Activated naive CD4-positive, alpha-beta T cell treated with Interleukin-2 at 50 U/mL for 16 hours (primary cell): ENCODE measurements around the gene BTNL2.
"Not testable (repeated sequence)": the region's sequence is repeated elsewhere in the genome, so short reads cannot be mapped to it uniquely, and the experiment has no call there.

ENCODE experiments used
- DNase-seq: peaks from one replicate; pipeline ENCODE4 v3.0.0-alpha.2; 2020

BTNL2 gene, protein sequence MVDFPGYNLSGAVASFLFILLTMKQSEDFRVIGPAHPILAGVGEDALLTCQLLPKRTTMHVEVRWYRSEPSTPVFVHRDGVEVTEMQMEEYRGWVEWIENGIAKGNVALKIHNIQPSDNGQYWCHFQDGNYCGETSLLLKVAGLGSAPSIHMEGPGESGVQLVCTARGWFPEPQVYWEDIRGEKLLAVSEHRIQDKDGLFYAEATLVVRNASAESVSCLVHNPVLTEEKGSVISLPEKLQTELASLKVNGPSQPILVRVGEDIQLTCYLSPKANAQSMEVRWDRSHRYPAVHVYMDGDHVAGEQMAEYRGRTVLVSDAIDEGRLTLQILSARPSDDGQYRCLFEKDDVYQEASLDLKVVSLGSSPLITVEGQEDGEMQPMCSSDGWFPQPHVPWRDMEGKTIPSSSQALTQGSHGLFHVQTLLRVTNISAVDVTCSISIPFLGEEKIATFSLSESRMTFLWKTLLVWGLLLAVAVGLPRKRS

DNA sequence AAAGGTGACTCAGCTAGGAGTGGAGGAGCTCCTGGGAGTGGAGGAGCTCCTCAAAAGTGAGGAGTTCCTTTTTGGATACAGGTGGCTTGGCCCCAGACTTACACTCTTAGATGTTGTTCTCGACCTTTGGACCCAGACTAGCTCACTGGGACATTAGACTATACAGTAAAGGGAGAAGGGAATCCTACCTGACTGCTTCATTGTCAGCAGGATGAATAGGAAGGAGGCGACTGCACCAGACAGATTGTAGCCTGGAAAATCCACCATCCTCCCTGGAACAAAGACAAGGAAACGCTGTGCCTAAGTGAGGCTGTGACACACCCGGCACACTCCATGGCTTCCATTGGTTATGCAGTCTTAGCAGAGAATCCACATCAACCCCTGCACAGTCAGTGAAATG lies at the start of gene BTNL2:
TSS of gene BTNL2 (minus strand) at position 325 of the 400 bp plus-strand sequence. CDS start at position 267, 58 bp downstream.
- DNase-seq, result no peak

DNA sequence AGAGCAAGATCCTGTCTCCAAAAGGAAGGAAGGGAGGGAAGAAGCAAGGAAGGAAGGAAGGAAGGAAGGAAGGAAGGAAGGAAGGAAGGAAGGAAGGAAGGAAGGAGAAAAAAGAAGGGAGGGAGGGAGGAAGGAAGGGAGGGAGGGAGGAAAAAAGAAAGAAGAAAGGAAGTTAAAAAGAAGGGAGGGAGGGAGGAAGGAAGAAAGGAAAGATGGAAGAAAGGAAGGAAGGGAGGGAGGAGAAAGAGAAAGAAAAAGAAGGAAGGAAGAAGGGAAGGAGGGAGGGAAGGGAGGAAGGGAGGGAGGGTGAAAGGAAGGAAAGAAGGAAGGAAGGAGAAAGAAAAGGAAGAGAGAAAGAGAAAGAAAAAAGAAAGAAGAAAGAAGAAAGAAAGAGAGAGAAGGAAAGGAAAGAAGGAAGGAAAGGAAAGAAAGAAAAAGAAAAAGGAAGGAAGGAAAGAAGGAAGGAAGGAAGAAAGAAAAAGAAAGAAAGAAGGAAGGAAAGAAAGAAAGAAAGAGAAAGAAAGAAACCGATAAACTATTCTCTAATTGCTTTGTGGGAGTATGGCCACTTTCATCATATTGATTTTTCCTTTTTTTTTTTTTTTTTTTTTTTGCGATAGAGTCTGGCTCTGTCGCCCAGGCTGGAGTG lies 42.2 kb upstream of the BTNL2 start:
- DNase-seq, result no peak

DNA sequence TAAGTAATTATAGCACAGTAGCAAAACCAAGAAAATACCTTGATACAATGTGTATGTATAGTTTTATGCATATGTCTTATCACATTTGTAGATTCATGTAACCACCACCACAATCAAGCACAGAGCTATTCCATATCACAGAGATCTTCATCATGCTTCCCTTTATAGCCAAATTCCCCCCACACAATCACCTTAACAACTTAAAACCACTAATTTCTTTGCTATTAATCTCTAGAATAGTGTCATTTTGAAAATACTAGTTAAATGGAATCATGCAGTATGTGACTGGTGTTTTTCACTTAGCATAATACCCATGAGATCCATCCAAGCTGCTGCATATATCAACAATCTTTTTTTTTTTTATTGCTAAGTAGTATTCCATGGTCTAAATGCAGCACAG lies 41.0 kb upstream of the BTNL2 start:
- DNase-seq, result no peak

DNA sequence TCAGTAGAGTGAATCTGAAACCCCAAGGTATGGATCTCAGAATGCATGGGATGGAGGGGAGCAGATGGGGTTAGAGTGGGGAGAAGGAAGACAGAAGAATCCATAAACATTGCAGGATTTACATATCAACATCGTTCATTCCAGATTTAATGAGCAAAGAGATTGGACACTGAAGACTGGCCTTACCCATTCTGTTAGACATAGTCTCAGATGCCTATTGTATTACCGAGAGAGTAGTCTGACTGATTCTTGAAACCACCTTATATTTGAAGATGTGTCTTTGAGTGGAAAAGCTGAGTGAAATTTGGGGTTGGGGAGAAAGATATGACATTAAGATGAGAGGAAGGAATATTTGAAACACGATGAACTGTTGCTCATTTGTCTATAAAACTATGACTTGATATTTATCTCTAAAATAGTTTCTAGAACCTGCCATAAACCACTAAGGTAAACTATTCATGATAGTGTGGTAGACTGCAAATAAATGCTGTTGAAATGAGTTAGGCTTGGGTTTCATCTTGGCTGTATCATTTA lies 38.4 kb upstream of the BTNL2 start:
- DNase-seq, result no peak

DNA sequence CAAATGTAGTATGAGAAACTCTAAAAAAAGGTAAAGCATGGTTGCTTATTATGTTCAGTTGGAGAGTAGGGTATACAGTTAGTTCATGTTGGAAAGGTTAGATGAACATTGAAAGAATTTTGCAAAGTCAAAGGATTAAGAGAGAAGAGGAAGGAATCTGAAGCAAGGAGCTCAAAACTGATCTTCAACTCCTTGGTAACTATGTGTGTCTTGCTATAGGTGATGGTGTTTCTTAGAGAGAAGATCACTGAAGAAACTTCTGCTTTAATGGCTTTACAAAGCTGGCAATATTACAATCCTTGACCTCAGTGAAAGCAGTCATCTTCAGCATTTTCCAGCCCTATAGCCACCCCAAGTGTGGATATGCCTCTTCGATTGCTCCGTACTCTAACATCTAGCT lies 37.5 kb upstream of the BTNL2 start:
- no peak for DNase-seq

DNA sequence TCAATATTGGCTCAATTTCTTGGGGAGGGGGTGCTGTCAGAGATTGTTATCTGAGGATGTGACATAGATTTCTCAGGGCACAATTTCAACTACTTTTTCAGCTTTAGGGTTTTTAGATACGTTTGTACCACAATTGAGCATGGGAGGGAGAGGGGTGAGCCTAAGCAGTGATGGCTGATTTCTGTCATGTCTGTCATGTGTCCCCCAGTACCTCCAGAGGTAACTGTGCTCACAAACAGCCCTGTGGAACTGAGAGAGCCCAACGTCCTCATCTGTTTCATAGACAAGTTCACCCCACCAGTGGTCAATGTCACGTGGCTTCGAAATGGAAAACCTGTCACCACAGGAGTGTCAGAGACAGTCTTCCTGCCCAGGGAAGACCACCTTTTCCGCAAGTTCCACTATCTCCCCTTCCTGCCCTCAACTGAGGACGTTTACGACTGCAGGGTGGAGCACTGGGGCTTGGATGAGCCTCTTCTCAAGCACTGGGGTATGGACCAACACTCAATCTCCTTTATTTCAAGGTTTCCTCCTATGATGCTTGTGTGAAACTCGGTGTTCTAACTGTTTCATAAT lies 36.1 kb upstream of the BTNL2 start:
- DNase-seq, result no peak

DNA sequence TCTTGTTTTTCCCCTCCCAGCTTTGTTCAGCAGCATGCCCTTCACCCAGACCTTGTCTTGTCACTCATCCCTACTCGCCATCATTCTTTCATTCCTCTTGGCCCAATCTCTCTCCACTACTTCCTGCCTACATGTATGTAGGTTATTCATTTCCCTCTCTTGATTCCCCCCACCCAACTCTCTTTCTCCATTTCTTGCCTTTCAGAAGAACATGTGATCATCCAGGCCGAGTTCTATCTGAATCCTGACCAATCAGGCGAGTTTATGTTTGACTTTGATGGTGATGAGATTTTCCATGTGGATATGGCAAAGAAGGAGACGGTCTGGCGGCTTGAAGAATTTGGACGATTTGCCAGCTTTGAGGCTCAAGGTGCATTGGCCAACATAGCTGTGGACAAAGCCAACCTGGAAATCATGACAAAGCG lies 35.3 kb upstream of the BTNL2 start:
- DNase-seq, result no peak

DNA sequence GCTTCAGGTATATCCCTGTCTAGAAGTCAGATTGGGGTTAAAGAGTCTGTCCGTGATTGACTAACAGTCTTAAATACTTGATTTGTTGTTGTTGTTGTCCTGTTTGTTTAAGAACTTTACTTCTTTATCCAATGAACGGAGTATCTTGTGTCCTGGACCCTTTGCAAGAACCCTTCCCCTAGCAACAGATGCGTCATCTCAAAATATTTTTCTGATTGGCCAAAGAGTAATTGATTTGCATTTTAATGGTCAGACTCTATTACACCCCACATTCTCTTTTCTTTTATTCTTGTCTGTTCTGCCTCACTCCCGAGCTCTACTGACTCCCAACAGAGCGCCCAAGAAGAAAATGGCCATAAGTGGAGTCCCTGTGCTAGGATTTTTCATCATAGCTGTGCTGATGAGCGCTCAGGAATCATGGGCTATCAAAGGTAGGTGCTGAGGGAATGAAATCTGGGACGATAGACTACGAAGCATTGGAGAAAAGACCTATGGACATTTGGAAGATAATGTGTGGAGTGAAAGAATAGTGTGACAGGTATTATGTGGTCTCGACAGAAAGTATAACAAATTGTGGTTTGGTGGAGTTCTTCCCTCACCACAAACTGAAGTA lies 32.7 kb upstream of the BTNL2 start, which contains the start of gene HLA-DRA:
TSS of gene HLA-DRA (plus strand) at position 286 of the 613 bp plus-strand sequence. CDS start at position 350, 64 bp downstream.
- DNase-seq, result no peak

DNA sequence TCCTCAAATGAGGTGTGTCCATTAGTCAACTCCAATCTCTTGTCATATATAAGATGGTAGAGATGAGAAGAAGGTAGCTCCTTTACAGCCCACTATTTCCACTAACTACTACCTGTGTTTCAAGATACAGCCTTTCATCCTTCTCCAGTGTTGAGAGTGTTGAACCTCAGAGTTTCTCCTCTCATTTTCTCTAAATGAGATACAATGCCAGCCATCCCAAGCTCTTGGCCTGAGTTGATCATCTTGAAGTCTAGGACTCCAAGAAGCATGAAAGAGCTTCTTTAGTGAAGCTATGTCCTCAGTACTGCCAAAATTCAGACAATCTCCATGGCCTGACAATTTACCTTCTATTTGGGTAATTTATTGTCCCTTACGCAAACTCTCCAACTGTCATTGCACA lies 32.2 kb upstream of the BTNL2 start:
- no peak for DNase-seq

DNA sequence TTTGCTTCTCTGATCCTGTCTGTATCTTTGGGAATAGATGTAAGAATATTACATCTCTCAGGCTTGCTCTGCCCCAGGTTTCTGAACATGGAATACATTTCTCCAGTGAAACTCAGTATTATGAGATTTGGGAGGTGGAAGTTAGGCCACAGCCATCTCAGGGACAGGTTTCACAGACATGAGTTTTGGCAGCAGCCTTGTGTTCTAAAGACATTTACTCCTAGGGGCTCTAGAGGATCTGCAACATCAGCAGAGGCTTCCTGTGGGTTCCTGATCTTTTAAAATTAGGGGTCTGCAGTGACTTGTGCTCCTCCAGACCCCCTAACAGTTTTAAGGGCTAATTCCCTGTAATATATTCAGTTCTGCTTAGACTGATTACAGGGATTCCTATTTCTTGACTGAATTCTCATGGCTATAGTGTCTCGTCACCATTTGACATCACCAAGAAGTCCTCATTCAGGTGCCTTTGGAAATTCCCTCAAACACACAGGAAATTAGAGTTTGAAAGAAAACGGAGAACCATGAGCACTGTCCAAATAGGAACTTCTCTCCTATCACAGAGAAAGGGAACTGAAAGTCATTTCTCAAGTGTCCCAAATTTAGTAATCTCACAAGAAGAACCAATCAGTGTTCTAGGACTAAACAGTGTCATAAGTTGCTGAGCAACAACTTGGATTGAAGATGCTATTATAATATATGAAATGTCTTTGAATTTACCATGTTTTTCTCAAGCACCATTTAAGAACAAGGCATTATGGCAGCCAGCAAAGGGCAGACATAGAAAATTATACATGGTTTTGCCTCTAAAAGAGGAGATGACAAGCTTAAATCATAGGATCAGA lies 30.2 kb upstream of the BTNL2 start:
- no peak for DNase-seq

DNA sequence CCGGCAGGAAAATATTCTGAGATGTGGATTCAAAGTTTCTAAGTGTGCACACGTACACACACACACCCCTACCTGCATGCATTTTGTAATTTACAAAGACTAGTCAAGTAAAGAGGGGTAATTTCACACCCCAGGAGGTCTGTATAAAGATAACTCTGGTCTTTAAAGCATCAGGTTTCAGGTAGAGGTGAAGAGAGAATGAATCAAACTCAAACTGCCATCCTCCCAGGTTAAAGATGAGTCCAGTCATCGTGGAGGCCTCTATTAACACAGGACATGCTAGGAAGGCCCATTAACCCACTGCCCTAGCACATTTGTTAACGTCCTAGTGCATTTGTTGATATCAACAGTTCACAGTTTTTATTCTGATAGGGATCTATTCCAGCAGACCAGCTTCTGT lies 29.2 kb upstream of the BTNL2 start:
- DNase-seq, result no peak

DNA sequence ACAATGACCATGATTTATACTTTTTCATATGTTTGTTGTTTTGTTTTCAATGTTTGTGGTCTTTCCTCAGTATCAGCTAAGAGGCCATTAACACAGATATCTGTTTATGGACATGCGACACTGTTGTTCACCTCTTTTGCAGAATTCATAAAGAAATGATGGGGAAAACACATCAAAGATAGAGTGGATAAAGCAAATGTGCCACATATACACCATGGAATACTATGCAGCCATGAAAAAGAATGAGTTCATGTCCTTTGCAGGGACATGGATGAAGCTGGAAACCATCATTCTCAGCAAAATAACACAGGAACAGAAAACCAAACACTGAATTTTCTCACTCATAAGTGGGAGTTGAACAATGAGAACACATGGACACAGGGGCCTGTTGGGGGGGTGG lies 27.0 kb upstream of the BTNL2 start:
- not testable (repeated sequence) for DNase-seq

DNA sequence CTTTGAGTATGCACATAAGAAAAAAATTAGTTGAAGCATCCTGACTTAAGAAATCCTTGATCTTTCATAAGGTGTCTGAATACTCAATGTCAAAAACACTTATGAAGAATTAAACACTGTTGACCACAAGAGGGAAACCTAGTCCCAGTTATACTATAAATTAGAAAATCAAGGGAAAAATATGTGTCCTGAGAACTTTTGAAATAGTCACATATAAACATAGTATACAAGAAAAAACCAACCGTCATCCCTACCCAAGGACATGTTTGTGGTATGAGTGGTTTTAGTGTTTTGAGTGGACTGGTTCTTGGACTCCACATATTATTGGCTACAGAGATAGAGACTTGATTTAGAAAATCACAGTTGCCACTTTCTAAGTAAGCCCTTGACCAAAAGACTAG lies 25.1 kb upstream of the BTNL2 start:
- DNase-seq, result no peak

DNA sequence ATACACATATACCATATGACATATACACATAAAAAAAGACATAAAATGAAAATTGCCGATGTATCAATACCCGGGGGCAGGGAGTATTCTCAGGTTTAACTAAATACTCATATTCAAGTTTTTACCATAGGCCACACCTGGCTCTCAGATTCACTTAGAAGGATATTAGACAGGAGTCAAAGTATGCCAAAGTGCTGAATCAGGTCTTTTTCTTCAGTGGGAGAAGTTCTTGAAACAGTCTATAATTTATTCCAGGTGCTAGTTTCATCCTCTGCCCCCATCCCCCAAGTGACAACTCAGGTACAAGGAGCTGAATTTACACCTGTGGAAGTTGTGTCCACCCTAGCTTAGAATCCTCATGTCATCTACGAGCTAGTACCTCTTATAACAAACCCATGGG lies 24.2 kb upstream of the BTNL2 start:
- no peak for DNase-seq

DNA sequence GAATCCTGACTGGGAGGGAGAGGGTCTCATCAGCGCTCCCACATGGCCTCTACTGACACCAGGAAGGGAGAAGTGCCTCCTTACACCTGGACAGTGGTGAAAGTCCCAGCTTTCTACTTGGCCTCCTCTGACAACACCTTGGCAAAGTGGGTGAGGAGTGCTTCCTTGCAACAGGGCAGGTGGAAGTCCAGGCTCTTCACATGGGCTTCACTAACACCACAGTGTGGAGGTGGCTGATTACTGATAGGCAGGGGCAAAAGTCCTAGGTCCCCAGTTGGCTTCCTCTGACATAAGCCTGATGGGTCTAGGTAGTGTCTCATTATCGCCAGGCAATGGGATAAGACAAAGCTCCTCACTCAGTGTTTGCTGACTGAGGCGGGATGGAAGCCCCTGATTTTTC lies 23.2 kb upstream of the BTNL2 start:
- DNase-seq, result no peak

DNA sequence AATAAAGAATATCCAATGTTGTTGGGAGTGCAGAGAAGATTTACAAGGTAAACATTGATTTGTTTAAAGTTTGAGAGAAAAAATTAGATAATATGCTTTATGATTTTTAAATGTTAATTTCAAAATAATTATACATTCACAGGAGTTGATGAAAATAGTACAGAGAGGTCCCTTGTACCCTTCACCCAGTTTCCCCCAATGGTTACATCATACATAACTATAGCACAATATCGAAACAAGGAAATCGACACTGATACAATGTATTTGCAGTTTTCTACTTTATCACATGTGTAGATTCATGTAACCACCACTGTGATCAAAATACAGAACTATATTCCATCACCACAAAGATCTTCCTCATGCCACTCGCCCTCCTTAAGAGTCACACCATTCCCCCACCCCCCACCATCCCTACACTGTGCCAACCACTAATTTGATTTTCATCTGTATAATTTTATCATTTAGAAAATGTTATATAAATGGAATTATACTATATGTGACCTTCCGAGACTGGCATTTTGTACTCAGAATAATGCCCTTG lies 21.0 kb upstream of the BTNL2 start:
- no peak for DNase-seq

DNA sequence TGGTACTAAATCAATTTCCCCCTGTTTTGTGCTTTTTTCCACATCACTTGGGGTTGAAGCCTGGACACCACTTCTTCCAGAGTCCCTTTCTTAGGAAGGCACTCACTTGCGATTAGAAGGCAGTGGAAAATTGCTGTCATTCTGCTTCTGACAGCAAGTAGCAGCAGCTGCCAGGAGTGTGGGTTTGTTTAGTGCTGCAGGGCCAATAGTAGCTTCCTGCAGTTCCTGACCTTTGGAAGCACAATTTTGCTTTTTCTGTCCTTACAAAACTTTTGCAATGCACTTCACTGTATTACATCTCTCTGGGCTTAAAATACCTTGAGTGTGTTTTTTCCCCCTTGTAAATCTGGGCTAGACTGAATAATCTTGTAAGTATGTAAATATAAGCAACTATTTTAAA lies 20.2 kb upstream of the BTNL2 start:
- DNase-seq, result no peak

DNA sequence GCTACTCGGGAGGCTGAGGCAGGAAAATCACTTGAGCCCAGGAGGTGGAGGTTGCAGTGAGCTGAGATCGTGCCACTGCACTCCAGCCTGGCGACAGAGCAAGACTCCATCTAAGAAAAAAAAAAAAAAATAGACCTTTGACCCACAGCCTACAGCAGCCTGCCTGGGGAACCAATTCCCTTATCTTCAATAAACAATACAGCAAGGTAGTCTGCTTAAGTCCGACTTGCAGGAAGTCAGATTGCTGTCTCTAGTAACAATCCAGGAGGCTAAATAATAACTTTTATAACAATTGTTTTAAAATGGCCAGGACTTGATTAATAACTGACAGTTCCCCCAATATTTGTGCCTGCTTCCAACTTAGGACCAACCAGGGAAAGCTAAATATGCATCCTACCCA lies 19.4 kb upstream of the BTNL2 start:
- no peak for DNase-seq

DNA sequence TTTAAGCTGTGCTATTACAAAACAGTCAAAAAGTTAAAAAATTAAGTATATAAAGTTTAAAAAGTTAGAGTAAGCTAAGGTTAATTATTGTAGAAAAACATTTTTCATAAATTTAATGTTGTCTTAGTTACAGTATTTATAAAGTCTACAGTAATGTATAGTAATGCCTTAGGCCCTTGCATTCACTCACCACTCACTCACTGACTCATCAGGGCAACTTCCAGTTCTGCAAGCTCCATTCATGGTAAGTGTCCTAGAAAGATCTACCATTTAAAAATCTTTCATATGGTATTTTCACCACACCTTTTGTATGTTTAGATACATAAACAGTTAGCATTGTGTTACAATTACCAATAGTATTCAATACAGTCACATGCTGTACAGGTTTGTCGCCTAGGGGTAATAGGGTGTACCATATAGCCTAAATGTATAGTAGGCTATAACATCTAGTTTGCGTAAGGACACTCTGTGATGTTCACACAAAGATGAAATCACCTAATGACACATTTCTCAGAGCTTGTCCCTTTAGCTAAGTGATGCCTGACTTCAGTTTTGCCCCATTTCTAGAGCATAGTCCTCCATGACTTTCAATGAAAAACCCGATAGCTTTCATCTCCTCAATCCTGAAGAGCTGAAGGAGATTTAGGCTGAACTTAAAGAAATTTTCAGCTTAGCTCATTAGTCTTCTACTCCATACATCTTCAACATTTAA lies 17.8 kb upstream of the BTNL2 start:
- no peak for DNase-seq

DNA sequence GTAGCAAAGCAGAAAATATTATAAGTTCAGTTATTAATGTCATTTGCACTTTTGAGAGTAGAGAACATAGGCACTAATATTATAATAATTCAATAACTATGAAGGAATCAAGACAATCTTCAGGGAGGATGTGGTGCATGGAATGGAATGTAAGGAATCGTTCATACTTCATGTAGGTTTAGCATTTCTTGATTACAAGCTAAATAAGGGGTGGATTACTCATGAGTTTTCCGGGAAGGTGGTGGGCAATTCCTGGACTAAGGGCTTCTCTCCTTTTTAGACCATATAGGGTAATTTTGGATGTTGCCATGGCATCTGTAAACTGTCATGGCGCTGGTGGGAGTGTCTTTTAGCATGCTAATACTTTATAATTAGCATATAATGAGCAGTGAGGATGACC lies 9.1 kb upstream of the BTNL2 start:
- no peak for DNase-seq

DNA sequence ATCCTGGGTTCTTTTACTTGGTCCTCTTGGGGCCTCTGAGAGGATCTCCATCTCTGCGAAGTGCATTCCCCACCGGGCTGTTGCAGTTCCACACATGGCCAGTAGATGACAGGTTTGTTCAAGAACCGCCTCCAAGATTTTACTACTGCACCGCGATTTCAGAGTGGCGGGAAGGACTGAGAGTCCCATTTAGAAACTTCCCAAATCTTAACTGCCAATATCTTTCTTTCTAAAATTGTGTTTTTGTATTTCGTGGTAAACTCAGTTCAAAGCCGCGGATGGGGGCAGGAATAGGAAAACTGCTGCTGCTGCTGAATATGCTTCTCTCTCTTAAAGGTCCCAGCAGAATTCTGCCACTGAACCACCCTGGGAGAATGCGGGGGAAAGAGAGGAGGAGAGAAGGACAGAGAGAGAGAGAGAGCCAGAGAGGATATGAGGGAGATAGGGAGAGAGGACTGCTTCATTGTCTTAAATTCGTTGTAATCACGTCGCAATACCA lies 8.6 kb upstream of the BTNL2 start:
- peak; percentile 80 for DNase-seq
